Liver (tissue), 3 donors: Measurements from ENCODE around the gene ATG14.

Experiments used
- ATF3 ChIP-seq: IDR thresholded peaks from 2 replicates; pipeline ENCODE4 v1.6.1; 2016; ENCODE audit warnings: antibody characterized with exemption
- CTCF ChIP-seq: fragments of 150-350 bp; IDR thresholded peaks from 2 replicates; pipeline ENCODE4 v1.5.1; 2017; ENCODE audit warnings: improper control_type of control experiment, low read depth, low read length; ENCODE audit not compliant: missing input control
- GABPA ChIP-seq, 2 donors: IDR thresholded peaks in 1 of 2; conservative IDR thresholded peaks in 1 of 2; 2 replicates each; pipeline ENCODE4 v1.6.1; 2016; ENCODE audit warnings: antibody characterized with exemption in 2 of 2, mild to moderate bottlenecking in 1 of 2, moderate library complexity in 1 of 2
- MAX ChIP-seq: IDR thresholded peaks from 2 replicates; pipeline ENCODE4 v1.6.1; 2016; ENCODE audit warnings: antibody characterized with exemption
- TAF1 ChIP-seq: conservative IDR thresholded peaks from 2 replicates; pipeline ENCODE4 v1.6.1; 2016; ENCODE audit warnings: antibody characterized with exemption, mild to moderate bottlenecking
- ZBTB33 ChIP-seq: IDR thresholded peaks from 2 replicates; pipeline ENCODE4 v1.6.1; 2016; ENCODE audit warnings: antibody characterized with exemption
- donor health status: healthy.
- donor health status: healthy.

GRCh38 chr14:55354500-55354899, 57.1 kb downstream of the ATG14 start:
- TF ChIP-seq CTCF (peak; percentile 51), MAX (no peak), GABPA (IDR thresholded peaks at IDR 0.05 in 1 of 2, conservative IDR thresholded peaks at IDR 0.05 in 1 of 2) (no peak), ATF3 (no peak), ZBTB33 (no peak), TAF1 (no peak)
